ENCODE measurements around the gene LRRC66.

LRRC66 gene

GRCh38 chr4:52038103-52038912, 18.1 kb upstream of the LRRC66 start, which contains the start of gene SGCB:
Gene SGCB (minus strand): TSS chr4:52038299. CDS start chr4:52038259, 40 bp downstream.
- Histone ChIP-seq H2BK5ac (ENCODE audit: low read length) (peak within 1 kb of the TSS; percentile 12), H3K9me3 (replicated peaks in 1 of 2; ENCODE audit: control insufficient read depth in 2 of 2, insufficient read depth in 1 of 2, low read depth in 1 of 2, low read length in 2 of 2) (peaks cover 0 to 3% of the 10 kb centered on the region in 2 donors), H3K4me3 (ENCODE audit: low read length in 2 of 2) (peak within 1 kb of the TSS; percentile 70 to 87), H3K4me1 (ENCODE audit: control insufficient read depth in 2 of 2, insufficient read depth in 1 of 2, low read depth in 1 of 2, low read length in 2 of 2) (peaks cover 8 to 9% of the 10 kb centered on the region in 2 donors), H3K23ac (ENCODE audit: low read depth, low read length, poor library complexity) (peak within 1 kb of the TSS; percentile 96), H2BK15ac (ENCODE audit: low read length) (peak within 1 kb of the TSS; percentile 84), H3K4ac (ENCODE audit: low read length) (no peak within 1 kb of the TSS), H3K18ac (ENCODE audit: low read length) (peak within 1 kb of the TSS; percentile 95), H2BK120ac (ENCODE audit: low read depth, low read length) (peak within 1 kb of the TSS; percentile 83), H3K36me3 (replicated peaks in 1 of 2; ENCODE audit: control insufficient read depth in 2 of 2, insufficient read depth in 2 of 2, low read length in 2 of 2) (peaks cover 2 to 24% of the 10 kb centered on the region in 2 donors), H3K9ac (ENCODE audit: low read depth, low read length, poor library complexity) (peak within 1 kb of the TSS; percentile 76), H3K27ac (replicated peaks; ENCODE audit: low read length) (peak within 1 kb of the TSS; percentile 43), H3K14ac (ENCODE audit: low read length) (peak within 1 kb of the TSS; percentile 58), H3K4me2 (ENCODE audit: insufficient read depth, low read length, poor library complexity, severe bottlenecking) (peak within 1 kb of the TSS; percentile 63), H2AK5ac (ENCODE audit: low read depth, low read length) (peak within 1 kb of the TSS; percentile 77), H3K27me3 (ENCODE audit: control insufficient read depth in 3 of 3, insufficient read depth in 3 of 3, low read depth in 1 of 3, low read length in 3 of 3) (peaks cover 0 to 37% (median 0%) of the 10 kb centered on the region in 3 experiments), H2BK12ac (ENCODE audit: low read length) (no peak within 1 kb of the TSS), H4K8ac (ENCODE audit: low read depth, low read length) (no peak within 1 kb of the TSS), H2AFZ (ENCODE audit: low read length) (peak within 1 kb of the TSS; percentile 100), H4K91ac (ENCODE audit: low read depth, low read length, poor library complexity) (no peak within 1 kb of the TSS), H3K79me1 (ENCODE audit: low read depth, low read length) (no peaks in the 10 kb centered on the region)
- no peak for DNase-seq (ENCODE audit: low spot score)
- whole genome bisulfite sequencing, 2 donors (ENCODE audit: extremely low coverage in 2 of 2, insufficient read length in 2 of 2, insufficient replicate concordance in 1 of 2) = no CpG with 5 or more reads among the region's 70 CpGs

DNA sequence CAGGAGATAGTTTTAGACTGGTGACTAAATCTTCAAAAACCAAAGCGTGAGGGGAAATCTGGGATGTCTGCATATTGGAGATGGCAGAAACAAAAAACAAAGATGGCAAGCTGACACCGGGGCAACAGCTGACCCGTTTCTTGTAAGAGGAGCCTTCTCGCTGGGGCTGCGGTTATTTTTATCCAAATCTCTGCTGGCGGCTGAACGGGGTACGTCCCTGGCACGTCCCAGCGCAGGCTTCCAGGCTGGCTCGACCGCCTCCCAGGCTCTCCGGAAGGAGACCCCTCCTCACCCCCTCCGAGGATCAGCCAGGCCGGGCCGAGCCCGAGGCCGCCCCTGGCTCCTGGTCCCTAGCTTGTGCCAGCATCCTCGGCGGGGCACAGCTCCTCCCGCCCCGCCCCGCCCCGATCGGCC, 17.5 kb upstream of the LRRC66 start:
- Histone ChIP-seq H2BK15ac (ENCODE audit: low read length) (no peak overlapping the region), H2BK12ac (ENCODE audit: low read length) (no peak overlapping the region), H3K9me3 (replicated peaks in 1 of 2; ENCODE audit: control insufficient read depth in 2 of 2, insufficient read depth in 1 of 2, low read depth in 1 of 2, low read length in 2 of 2) (peaks cover 0 to 3% of the 10 kb centered on the region in 2 donors), H4K91ac (ENCODE audit: low read depth, low read length, poor library complexity) (no peak overlapping the region), H3K27me3 (ENCODE audit: control insufficient read depth in 3 of 3, insufficient read depth in 3 of 3, low read depth in 1 of 3, low read length in 3 of 3) (peaks cover 0 to 30% (median 0%) of the 10 kb centered on the region in 3 experiments), H3K79me1 (ENCODE audit: low read depth, low read length) (no peaks in the 10 kb centered on the region), H3K23ac (ENCODE audit: low read depth, low read length, poor library complexity) (peak overlapping the region; percentile 53), H3K14ac (ENCODE audit: low read length) (no peak overlapping the region), H3K4me1 (ENCODE audit: control insufficient read depth in 2 of 2, insufficient read depth in 1 of 2, low read depth in 1 of 2, low read length in 2 of 2) (peaks cover 8 to 9% of the 10 kb centered on the region in 2 donors), H2BK120ac (ENCODE audit: low read depth, low read length) (no peak overlapping the region), H2AK5ac (ENCODE audit: low read depth, low read length) (no peak overlapping the region), H4K8ac (ENCODE audit: low read depth, low read length) (no peak overlapping the region), H3K27ac (replicated peaks; ENCODE audit: low read length) (peak overlapping the region; percentile 43), H2BK5ac (ENCODE audit: low read length) (peak overlapping the region; percentile 12), H2AFZ (ENCODE audit: low read length) (peak overlapping the region; percentile 100), H3K9ac (ENCODE audit: low read depth, low read length, poor library complexity) (peak overlapping the region; percentile 76), H3K4me3 (ENCODE audit: low read length in 2 of 2) (peak overlapping the region; percentile 70 to 87), H3K18ac (ENCODE audit: low read length) (peak overlapping the region; percentile 95), H3K4me2 (ENCODE audit: insufficient read depth, low read length, poor library complexity, severe bottlenecking) (peak overlapping the region; percentile 51), H3K4ac (ENCODE audit: low read length) (no peak overlapping the region), H3K36me3 (replicated peaks in 1 of 2; ENCODE audit: control insufficient read depth in 2 of 2, insufficient read depth in 2 of 2, low read length in 2 of 2) (peaks cover 2 to 30% of the 10 kb centered on the region in 2 donors)
- no peak for DNase-seq (ENCODE audit: low spot score)
- no CpG with 5 or more reads among the region's 25 CpGs for WGBS, 2 donors (ENCODE audit: extremely low coverage in 2 of 2, insufficient read length in 2 of 2, insufficient replicate concordance in 1 of 2)

DNA sequence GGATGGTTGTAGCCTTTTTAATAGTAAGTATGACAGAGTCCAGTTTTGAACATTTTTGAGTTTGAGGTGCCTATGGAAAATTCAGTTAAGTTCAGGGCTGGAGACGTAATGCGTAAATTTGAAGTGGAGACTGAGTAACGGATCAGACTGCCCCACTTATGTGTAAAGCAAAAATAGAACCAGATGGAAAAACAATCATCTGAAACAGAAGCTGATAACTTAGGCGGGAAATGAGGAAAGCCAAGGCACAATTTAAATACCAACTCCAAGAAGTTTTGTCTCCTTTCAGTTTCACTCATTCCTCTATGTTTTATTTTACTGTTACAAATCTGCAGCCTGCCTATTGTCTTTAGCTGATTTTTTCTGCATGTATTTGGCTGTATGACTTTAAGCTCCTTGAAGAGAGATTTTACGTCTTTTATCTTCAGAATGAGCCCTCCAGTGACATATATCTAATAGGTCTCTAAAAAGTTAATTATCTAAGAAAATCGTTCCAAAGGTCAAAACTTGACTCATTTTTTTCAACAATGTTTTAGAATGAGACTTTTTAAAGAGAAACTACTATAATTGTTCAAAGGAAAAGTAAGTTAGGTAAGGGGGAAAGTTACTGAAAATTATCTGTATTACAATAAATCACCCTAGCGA, 16.8 kb upstream of the LRRC66 start:
- Histone ChIP-seq H3K27ac (replicated peaks; ENCODE audit: low read length) (no peak overlapping the region), H2BK12ac (ENCODE audit: low read length) (no peak overlapping the region), H3K14ac (ENCODE audit: low read length) (no peak overlapping the region), H4K8ac (ENCODE audit: low read depth, low read length) (no peak overlapping the region), H3K9me3 (replicated peaks in 1 of 2; ENCODE audit: control insufficient read depth in 2 of 2, insufficient read depth in 1 of 2, low read depth in 1 of 2, low read length in 2 of 2) (peaks cover 0 to 3% of the 10 kb centered on the region in 2 donors), H3K79me1 (ENCODE audit: low read depth, low read length) (peaks cover under 1% of the 10 kb centered on the region), H3K27me3 (ENCODE audit: control insufficient read depth in 3 of 3, insufficient read depth in 3 of 3, low read depth in 1 of 3, low read length in 3 of 3) (peaks cover 0 to 25% (median 0%) of the 10 kb centered on the region in 3 experiments), H2AFZ (ENCODE audit: low read length) (peak overlapping the region; percentile 100), H3K4me3 (ENCODE audit: low read length in 2 of 2) (peak overlapping the region in 1 of 2 donors; percentile 70), H4K91ac (ENCODE audit: low read depth, low read length, poor library complexity) (no peak overlapping the region), H3K18ac (ENCODE audit: low read length) (no peak overlapping the region), H3K4me1 (ENCODE audit: control insufficient read depth in 2 of 2, insufficient read depth in 1 of 2, low read depth in 1 of 2, low read length in 2 of 2) (peaks cover 8 to 9% of the 10 kb centered on the region in 2 donors), H2BK15ac (ENCODE audit: low read length) (no peak overlapping the region), H2AK5ac (ENCODE audit: low read depth, low read length) (no peak overlapping the region), H2BK5ac (ENCODE audit: low read length) (no peak overlapping the region), H2BK120ac (ENCODE audit: low read depth, low read length) (no peak overlapping the region), H3K4me2 (ENCODE audit: insufficient read depth, low read length, poor library complexity, severe bottlenecking) (peak overlapping the region; percentile 51), H3K9ac (ENCODE audit: low read depth, low read length, poor library complexity) (no peak overlapping the region), H3K23ac (ENCODE audit: low read depth, low read length, poor library complexity) (no peak overlapping the region), H3K4ac (ENCODE audit: low read length) (no peak overlapping the region), H3K36me3 (replicated peaks in 1 of 2; ENCODE audit: control insufficient read depth in 2 of 2, insufficient read depth in 2 of 2, low read length in 2 of 2) (peaks cover 4 to 37% of the 10 kb centered on the region in 2 donors)
- no peak for DNase-seq (ENCODE audit: low spot score)
- no CpG with 5 or more reads among the region's 7 CpGs for WGBS, 2 donors (ENCODE audit: extremely low coverage in 2 of 2, insufficient read length in 2 of 2, insufficient replicate concordance in 1 of 2)

DNA sequence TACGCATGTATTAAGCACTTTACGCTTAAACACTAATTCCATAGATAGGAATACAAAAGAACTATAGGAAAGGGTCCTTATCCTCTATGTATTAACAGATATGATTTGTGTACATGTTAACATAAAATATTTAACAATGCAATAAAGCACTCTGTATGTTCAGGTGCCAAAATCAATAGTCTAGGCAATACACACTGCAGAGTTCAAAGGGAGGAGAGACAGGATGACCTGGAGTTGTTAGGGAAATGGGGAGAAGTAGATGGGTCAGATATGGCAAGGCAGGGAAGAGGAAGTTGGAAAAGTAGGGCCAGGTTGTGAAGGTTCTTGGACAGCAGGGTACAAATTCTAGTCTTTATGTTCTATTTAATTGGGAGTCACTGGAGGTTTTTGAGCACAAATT, 15.0 kb upstream of the LRRC66 start:
- H2AFZ ChIP-seq (ENCODE audit: low read length) = no peak overlapping the region
- no peak overlapping the region for H3K4ac ChIP-seq (ENCODE audit: low read length)
- H3K23ac ChIP-seq (ENCODE audit: low read depth, low read length, poor library complexity) = no peak overlapping the region
- H3K36me3 ChIP-seq (replicated peaks in 1 of 2; ENCODE audit: control insufficient read depth in 2 of 2, insufficient read depth in 2 of 2, low read length in 2 of 2) = peaks cover 10 to 55% of the 10 kb centered on the region in 2 donors
- H3K27ac ChIP-seq (replicated peaks; ENCODE audit: low read length) = no peak overlapping the region
- H3K4me3 ChIP-seq (ENCODE audit: low read length in 2 of 2) = no peak overlapping the region
- H3K9me3 ChIP-seq (replicated peaks in 1 of 2; ENCODE audit: control insufficient read depth in 2 of 2, insufficient read depth in 1 of 2, low read depth in 1 of 2, low read length in 2 of 2) = peaks cover 0 to 3% of the 10 kb centered on the region in 2 donors
- WGBS, 2 donors (ENCODE audit: extremely low coverage in 2 of 2, insufficient read length in 2 of 2, insufficient replicate concordance in 1 of 2) = no CpG with 5 or more reads among the region's 2 CpGs
- H2BK15ac ChIP-seq (ENCODE audit: low read length) = no peak overlapping the region
- H3K27me3 ChIP-seq (ENCODE audit: control insufficient read depth in 3 of 3, insufficient read depth in 3 of 3, low read depth in 1 of 3, low read length in 3 of 3) = peaks cover 0 to 8% (median 0%) of the 10 kb centered on the region in 3 experiments
- no peak overlapping the region for H3K4me2 ChIP-seq (ENCODE audit: insufficient read depth, low read length, poor library complexity, severe bottlenecking)
- H2BK5ac ChIP-seq (ENCODE audit: low read length) = no peak overlapping the region
- no peak overlapping the region for H3K18ac ChIP-seq (ENCODE audit: low read length)
- H3K4me1 ChIP-seq (ENCODE audit: control insufficient read depth in 2 of 2, insufficient read depth in 1 of 2, low read depth in 1 of 2, low read length in 2 of 2) = peaks cover 8 to 9% of the 10 kb centered on the region in 2 donors
- no peak for DNase-seq (ENCODE audit: low spot score)
- no peak overlapping the region for H4K8ac ChIP-seq (ENCODE audit: low read depth, low read length)
- no peak overlapping the region for H2AK5ac ChIP-seq (ENCODE audit: low read depth, low read length)
- H2BK12ac ChIP-seq (ENCODE audit: low read length) = no peak overlapping the region
- no peak overlapping the region for H3K9ac ChIP-seq (ENCODE audit: low read depth, low read length, poor library complexity)
- H3K79me1 ChIP-seq (ENCODE audit: low read depth, low read length) = peaks cover 3% of the 10 kb centered on the region
- H3K14ac ChIP-seq (ENCODE audit: low read length) = no peak overlapping the region
- H4K91ac ChIP-seq (ENCODE audit: low read depth, low read length, poor library complexity) = no peak overlapping the region
- H2BK120ac ChIP-seq (ENCODE audit: low read depth, low read length) = no peak overlapping the region
